GM23338 (cell line): ENCODE data around the gene MEGF6. TPM values are rescaled to one million over a fixed set of nuclear protein-coding genes. Genes with fewer than 3 reads are reported as not detected.

ENCODE experiments used
- ATAC-seq: fragments of 200-7000 bp; cut with Tn5 transposase; 3 replicates; pipeline ENCODE4 v1.9.1; 2020
- DNase-seq: peaks from one replicate; pipeline ENCODE4 v3.0.0-alpha.2; 2015; ENCODE audit warnings: low spot score
- H2AFZ ChIP-seq: fragments of 200-600 bp; sonication (generic); 2 replicates; pipeline ENCODE4 v1.8.0; 2016; ENCODE audit warnings: antibody characterized with exemption, mild to moderate bottlenecking, moderate library complexity
- H3F3A ChIP-seq: fragments of 200-600 bp; sonication (generic); replicated peaks from 2 replicates; pipeline ENCODE4 v1.8.0; 2017; ENCODE audit warnings: antibody characterized with exemption, mixed run types, low read depth
- H3K27ac ChIP-seq: fragments of 200-600 bp; sonication (generic); 2 replicates; pipeline ENCODE4 v1.6.1; 2016; ENCODE audit warnings: low read depth
- H3K27me3 ChIP-seq: fragments of 200-600 bp; sonication (generic); 2 replicates; pipeline ENCODE4 v1.8.0; 2016; ENCODE audit warnings: mild to moderate bottlenecking, mixed run types, moderate library complexity; ENCODE audit not compliant: insufficient read depth
- H3K36me3 ChIP-seq: fragments of 200-600 bp; sonication (generic); 2 replicates; pipeline ENCODE4 v1.8.0; 2016; ENCODE audit warnings: mild to moderate bottlenecking; ENCODE audit not compliant: insufficient read depth
- H3K4me1 ChIP-seq: fragments of 200-600 bp; sonication (generic); 2 replicates; pipeline ENCODE4 v1.8.0; 2016; ENCODE audit warnings: mild to moderate bottlenecking, moderate library complexity; ENCODE audit not compliant: insufficient read depth
- H3K4me2 ChIP-seq: fragments of 200-600 bp; sonication (generic); 2 replicates; pipeline ENCODE4 v1.7.1; 2017; ENCODE audit warnings: mixed run types
- H3K4me3 ChIP-seq: fragments of 200-600 bp; sonication (generic); 2 replicates; pipeline ENCODE4 v1.6.1; 2016; ENCODE audit warnings: mixed run types
- H3K79me2 ChIP-seq: fragments of 200-600 bp; sonication (generic); replicated peaks from 2 replicates; pipeline ENCODE4 v1.8.0; 2017; ENCODE audit warnings: mild to moderate bottlenecking; ENCODE audit not compliant: insufficient read depth
- H3K9me2 ChIP-seq: fragments of 200-600 bp; sonication (generic); 2 replicates; pipeline ENCODE4 v1.8.0; 2017; ENCODE audit not compliant: insufficient read depth
- H4K20me1 ChIP-seq: fragments of 200-600 bp; sonication (generic); replicated peaks from 2 replicates; pipeline ENCODE4 v1.8.0; 2017; ENCODE audit warnings: mild to moderate bottlenecking; ENCODE audit not compliant: insufficient read depth
- H3K27ac Mint-ChIP-seq: 2 replicates; pipeline ENCODE4 v1.8.0; 2020; ENCODE audit warnings: inconsistent platforms, mild to moderate bottlenecking, moderate library complexity, mixed read lengths
- H3K27me3 Mint-ChIP-seq: 3 replicates; pipeline ENCODE4 v1.8.0; 2022; ENCODE audit warnings: low read depth, mild to moderate bottlenecking, moderate library complexity, mixed read lengths, inconsistent platforms; ENCODE audit not compliant: insufficient read depth, poor library complexity
- H3K36me3 Mint-ChIP-seq: 3 replicates; pipeline ENCODE4 v1.8.0; 2021; ENCODE audit warnings: low read depth, mild to moderate bottlenecking, inconsistent platforms, moderate library complexity, mixed read lengths
- H3K4me1 Mint-ChIP-seq: 3 replicates; pipeline ENCODE4 v1.8.0; 2020; ENCODE audit warnings: mild to moderate bottlenecking, inconsistent platforms, mixed read lengths
- H3K4me3 Mint-ChIP-seq: 3 replicates; pipeline ENCODE4 v1.8.0; 2021; ENCODE audit warnings: moderate library complexity, mild to moderate bottlenecking, inconsistent platforms, mixed read lengths
- H3K9me3 Mint-ChIP-seq: 3 replicates; pipeline ENCODE4 v1.8.0; 2020; ENCODE audit warnings: moderate library complexity, mild to moderate bottlenecking, inconsistent platforms, mixed read lengths
- CREB1 ChIP-seq: fragments of 250-450 bp; sonication (Bioruptor Pico); IDR thresholded peaks from 2 replicates; pipeline ENCODE4 v1.5.0; 2020; ENCODE audit warnings: low read depth, mild to moderate bottlenecking, moderate library complexity
- CTCF ChIP-seq, 2 experiments: fragments of 200-600 bp in 1 of 2; sonication (generic) in 1 of 2; conservative IDR thresholded peaks; 2 replicates each; pipeline versions ENCODE4 v1.5.1 to v1.6.1; 2016 to 2017; ENCODE audit warnings: antibody characterized with exemption in 2 of 2, low read depth in 2 of 2, mild to moderate bottlenecking in 2 of 2, moderate library complexity in 1 of 2
- ETS1 ChIP-seq: IDR thresholded peaks from 2 replicates; pipeline ENCODE4 v1.6.1; 2016; ENCODE audit warnings: antibody characterized with exemption
- EZH2 ChIP-seq: fragments of 200-600 bp; sonication (generic); IDR thresholded peaks from one replicate; pipeline ENCODE4 v1.8.0; 2017; ENCODE audit warnings: antibody characterized with exemption, mild to moderate bottlenecking, low read depth; ENCODE audit not compliant: unreplicated experiment
- EZH2phosphoT487 ChIP-seq: fragments of 200-600 bp; sonication (generic); IDR thresholded peaks from one replicate; pipeline ENCODE4 v1.8.1; 2018; ENCODE audit warnings: antibody characterized with exemption; ENCODE audit not compliant: unreplicated experiment
- JUNB ChIP-seq: IDR thresholded peaks from one replicate; pipeline ENCODE4 v1.6.1; 2016; ENCODE audit warnings: antibody characterized with exemption; ENCODE audit not compliant: unreplicated experiment
- NANOG ChIP-seq: IDR thresholded peaks from 2 replicates; pipeline ENCODE4 v1.6.1; 2016; ENCODE audit warnings: antibody characterized with exemption, borderline replicate concordance
- POLR2AphosphoS5 ChIP-seq: IDR thresholded peaks from 2 replicates; pipeline ENCODE4 v1.6.1; 2016; ENCODE audit warnings: antibody characterized with exemption, low read depth
- STAT1 ChIP-seq: IDR thresholded peaks from one replicate; pipeline ENCODE4 v1.6.1; 2016; ENCODE audit warnings: antibody characterized with exemption; ENCODE audit not compliant: unreplicated experiment
- ZNF114 ChIP-seq: fragments of 250-450 bp; sonication (Bioruptor Pico); IDR thresholded peaks from 2 replicates; pipeline ENCODE4 v1.5.0; 2020; ENCODE audit warnings: mild to moderate bottlenecking, moderate library complexity
- ZNF331 ChIP-seq: fragments of 250-450 bp; sonication (Bioruptor Pico); IDR thresholded peaks from 2 replicates; pipeline ENCODE4 v1.5.0; 2020; ENCODE audit warnings: low read depth, mild to moderate bottlenecking, moderate library complexity
- ZNF462 ChIP-seq: fragments of 250-450 bp; sonication (Bioruptor Pico); IDR thresholded peaks from 2 replicates; pipeline ENCODE4 v1.5.0; 2020; ENCODE audit warnings: mild to moderate bottlenecking, moderate library complexity
- polyA plus RNA-seq: library from polyadenylated mRNA; unstranded; fragments of >200 nt; fragmentation: Nextera tagmentation; extraction: Ambion mirVana; gene quantifications from 2 replicates; pipeline ENCODE4 v1.2.1, GENCODE V29; 2016
- total RNA-seq: library from RNA; depleted of rRNA; stranded (reverse); fragments of >200 nt; shearing (Covaris generic); gene quantifications from 2 replicates; pipeline ENCODE4 v1.2.3, GENCODE V29; 2014
- TF ChIP-seq, protein P1 (sequence below): IDR thresholded peaks from one replicate; pipeline ENCODE4 v1.6.1; 2018; ENCODE audit warnings: antibody characterized with exemption; ENCODE audit not compliant: unreplicated experiment

The MEGF6 gene
- total and polyA plus RNA-seq, 2 experiments from 2014 or later = 4.0 to 21.4 TPM

DNA sequence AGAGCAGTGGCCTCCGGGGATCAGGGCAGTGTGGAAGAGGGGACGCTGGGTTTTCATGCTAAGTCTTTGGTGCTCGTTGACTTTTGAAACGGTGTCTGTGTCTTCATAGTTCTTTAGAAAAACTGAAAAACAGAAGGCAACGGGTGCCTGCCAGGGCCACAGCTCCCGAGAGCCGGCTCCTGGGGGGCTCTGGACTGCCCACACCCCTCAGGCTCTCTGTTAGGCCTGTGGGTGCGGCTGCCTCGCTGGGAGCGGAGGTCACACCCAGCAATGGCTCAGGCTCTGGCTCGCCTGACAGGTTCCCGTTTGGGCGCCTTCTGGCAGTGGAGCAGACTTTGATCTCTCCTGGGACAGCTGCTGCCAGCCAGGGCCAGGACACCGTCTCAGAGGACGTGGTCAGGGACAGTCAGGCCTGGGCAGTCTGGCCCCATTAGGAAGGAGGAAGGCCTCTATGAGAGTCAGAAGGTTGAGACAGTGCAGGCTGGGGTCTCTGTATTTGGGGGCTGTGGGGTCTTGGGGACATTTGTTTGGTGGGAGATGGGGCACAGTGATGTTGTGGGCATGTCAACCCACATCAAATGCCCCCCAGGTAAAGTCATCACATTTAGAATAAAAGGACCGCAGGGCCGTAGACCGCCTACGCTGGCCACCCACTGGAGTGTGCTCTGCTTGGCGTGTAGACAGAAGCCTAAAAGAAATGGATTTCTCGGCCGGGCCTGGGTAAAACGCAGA is 151.2 kb downstream of the MEGF6 start:
- Histone ChIP-seq H2AFZ (no peak overlapping the region), H3K4me1 (peaks cover 10% of the 10 kb centered on the region; the same call in 1 of the 2 replicates), H3K27ac (no peak overlapping the region), H3K4me2 (no peak overlapping the region), H3K9me2 (no peaks in the 10 kb centered on the region), H3K27me3 (no peaks in the 10 kb centered on the region), H3K36me3 (no peaks in the 10 kb centered on the region), H3K4me3 (no peak overlapping the region), H3K79me2 (peaks cover 19% of the 10 kb centered on the region; the same call in 1 of the 2 replicates), H3F3A (peaks cover 7% of the 10 kb centered on the region; the same call in 1 of the 2 replicates), H4K20me1 (no peaks in the 10 kb centered on the region)
- Mint-ChIP-seq H3K4me1 (peaks cover 22% of the 10 kb centered on the region), H3K36me3 (peaks cover 6% of the 10 kb centered on the region; the same call in 1 of the 3 replicates), H3K4me3 (no peak overlapping the region), H3K9me3 (no peaks in the 10 kb centered on the region; the same call in 2 of the 3 replicates), H3K27ac (peak overlapping the region; percentile 62; the same call in 1 of the 2 replicates), H3K27me3 (peaks cover 13% of the 10 kb centered on the region)
- DNase-seq (no peak), ATAC-seq (no peak)
- no peak for TF ChIP-seq ZNF462 (CRISPR knock-in tag)
- TF ChIP-seq STAT1 = no peak
- TF ChIP-seq CTCF (conservative IDR thresholded peaks at IDR 0.05; ENCODE audit: low read depth in 2 of 2) = no peak
- TF ChIP-seq ZNF114 = no peak
- no peak for TF ChIP-seq JUNB
- no peak for TF ChIP-seq ZNF331 (CRISPR knock-in tag)
- TF ChIP-seq POLR2AphosphoS5 = no peak
- TF ChIP-seq NANOG = no peak
- no peak for TF ChIP-seq ETS1
- TF ChIP-seq EZH2phosphoT487 = no peak
- TF ChIP-seq, protein P1, sequence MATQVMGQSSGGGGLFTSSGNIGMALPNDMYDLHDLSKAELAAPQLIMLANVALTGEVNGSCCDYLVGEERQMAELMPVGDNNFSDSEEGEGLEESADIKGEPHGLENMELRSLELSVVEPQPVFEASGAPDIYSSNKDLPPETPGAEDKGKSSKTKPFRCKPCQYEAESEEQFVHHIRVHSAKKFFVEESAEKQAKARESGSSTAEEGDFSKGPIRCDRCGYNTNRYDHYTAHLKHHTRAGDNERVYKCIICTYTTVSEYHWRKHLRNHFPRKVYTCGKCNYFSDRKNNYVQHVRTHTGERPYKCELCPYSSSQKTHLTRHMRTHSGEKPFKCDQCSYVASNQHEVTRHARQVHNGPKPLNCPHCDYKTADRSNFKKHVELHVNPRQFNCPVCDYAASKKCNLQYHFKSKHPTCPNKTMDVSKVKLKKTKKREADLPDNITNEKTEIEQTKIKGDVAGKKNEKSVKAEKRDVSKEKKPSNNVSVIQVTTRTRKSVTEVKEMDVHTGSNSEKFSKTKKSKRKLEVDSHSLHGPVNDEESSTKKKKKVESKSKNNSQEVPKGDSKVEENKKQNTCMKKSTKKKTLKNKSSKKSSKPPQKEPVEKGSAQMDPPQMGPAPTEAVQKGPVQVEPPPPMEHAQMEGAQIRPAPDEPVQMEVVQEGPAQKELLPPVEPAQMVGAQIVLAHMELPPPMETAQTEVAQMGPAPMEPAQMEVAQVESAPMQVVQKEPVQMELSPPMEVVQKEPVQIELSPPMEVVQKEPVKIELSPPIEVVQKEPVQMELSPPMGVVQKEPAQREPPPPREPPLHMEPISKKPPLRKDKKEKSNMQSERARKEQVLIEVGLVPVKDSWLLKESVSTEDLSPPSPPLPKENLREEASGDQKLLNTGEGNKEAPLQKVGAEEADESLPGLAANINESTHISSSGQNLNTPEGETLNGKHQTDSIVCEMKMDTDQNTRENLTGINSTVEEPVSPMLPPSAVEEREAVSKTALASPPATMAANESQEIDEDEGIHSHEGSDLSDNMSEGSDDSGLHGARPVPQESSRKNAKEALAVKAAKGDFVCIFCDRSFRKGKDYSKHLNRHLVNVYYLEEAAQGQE = no peak
- no peak for TF ChIP-seq EZH2
- no peak for TF ChIP-seq CREB1 (CRISPR knock-in tag)
